ENCODE data around the gene MRRF.

MRRF gene

DNA sequence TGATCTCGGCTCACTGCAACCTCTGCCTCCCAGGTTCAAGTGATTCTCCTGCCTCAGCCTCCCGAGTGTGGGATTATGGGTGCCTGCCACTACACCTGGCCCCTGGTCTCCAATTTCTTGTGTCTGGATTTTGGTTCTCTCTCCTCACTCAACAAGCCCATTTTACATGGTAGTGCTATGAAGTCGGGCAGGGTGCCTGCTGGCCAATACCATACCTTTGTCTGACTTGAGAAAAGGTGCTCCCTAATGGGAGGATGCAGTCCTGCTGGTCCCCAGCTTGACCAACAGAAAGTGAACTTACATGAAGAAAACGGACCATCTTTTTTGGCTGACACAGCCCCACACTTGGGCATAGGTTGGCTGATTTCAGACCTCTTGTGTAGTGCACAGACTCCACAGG is 84.5 kb downstream of the MRRF start:
- H2BK5ac ChIP-seq (ENCODE audit: low read depth, low read length, poor library complexity) = no peak overlapping the region
- no peak overlapping the region for H2AK5ac ChIP-seq (ENCODE audit: low read length)
- H3K79me1 ChIP-seq (ENCODE audit: low read length) = peaks cover 2% of the 10 kb centered on the region
- no peak overlapping the region for H4K12ac ChIP-seq (ENCODE audit: low read depth, low read length)
- H3K14ac ChIP-seq (ENCODE audit: low read length) = no peak overlapping the region
- no peaks in the 10 kb centered on the region for H3K79me2 ChIP-seq (ENCODE audit: control insufficient read depth, insufficient read depth, low read length, poor library complexity)
- H3K4me2 ChIP-seq (ENCODE audit: low read length) = no peak overlapping the region
- no peak overlapping the region for H4K91ac ChIP-seq (ENCODE audit: low read depth, low read length)
- no peak for DNase-seq
- no peak overlapping the region for H4K8ac ChIP-seq (ENCODE audit: low read depth, low read length)
- no peak overlapping the region for H3K23ac ChIP-seq (ENCODE audit: low read length)
- H2BK12ac ChIP-seq (ENCODE audit: low read length) = no peak overlapping the region
- H2AFZ ChIP-seq (ENCODE audit: insufficient read depth, low read length, poor library complexity) = no peak overlapping the region
- peaks cover 4% of the 10 kb centered on the region for H3K27me3 ChIP-seq (ENCODE audit: insufficient read depth, low read length)
- H3K4me3 ChIP-seq (ENCODE audit: low read depth, low read length) = no peak overlapping the region
- no peak overlapping the region for H3K9ac ChIP-seq (ENCODE audit: low read length)
- no peak overlapping the region for H3K4ac ChIP-seq (ENCODE audit: low read depth, low read length)
- H3K4me1 ChIP-seq (ENCODE audit: control insufficient read depth in 1 of 2, insufficient read depth in 2 of 2, low read length in 2 of 2) = peaks cover 4% of the 10 kb centered on the region in 2 experiments
- no peak overlapping the region for H3K27ac ChIP-seq (ENCODE audit: low read depth, low read length)
- H2BK120ac ChIP-seq (ENCODE audit: insufficient read depth, low read length, poor library complexity) = no peak overlapping the region
- H3K36me3 ChIP-seq (ENCODE audit: control insufficient read depth in 1 of 2, insufficient read depth in 2 of 2, low read length in 2 of 2) = no peaks in the 10 kb centered on the region
- H3K18ac ChIP-seq (ENCODE audit: low read length) = no peak overlapping the region
- no CpG with 5 or more reads among the region's 4 CpGs for WGBS (ENCODE audit: extremely low coverage, insufficient coverage, insufficient read length)
- peaks cover 3% of the 10 kb centered on the region for H3K9me3 ChIP-seq (ENCODE audit: insufficient read depth, low read depth, low read length)

DNA sequence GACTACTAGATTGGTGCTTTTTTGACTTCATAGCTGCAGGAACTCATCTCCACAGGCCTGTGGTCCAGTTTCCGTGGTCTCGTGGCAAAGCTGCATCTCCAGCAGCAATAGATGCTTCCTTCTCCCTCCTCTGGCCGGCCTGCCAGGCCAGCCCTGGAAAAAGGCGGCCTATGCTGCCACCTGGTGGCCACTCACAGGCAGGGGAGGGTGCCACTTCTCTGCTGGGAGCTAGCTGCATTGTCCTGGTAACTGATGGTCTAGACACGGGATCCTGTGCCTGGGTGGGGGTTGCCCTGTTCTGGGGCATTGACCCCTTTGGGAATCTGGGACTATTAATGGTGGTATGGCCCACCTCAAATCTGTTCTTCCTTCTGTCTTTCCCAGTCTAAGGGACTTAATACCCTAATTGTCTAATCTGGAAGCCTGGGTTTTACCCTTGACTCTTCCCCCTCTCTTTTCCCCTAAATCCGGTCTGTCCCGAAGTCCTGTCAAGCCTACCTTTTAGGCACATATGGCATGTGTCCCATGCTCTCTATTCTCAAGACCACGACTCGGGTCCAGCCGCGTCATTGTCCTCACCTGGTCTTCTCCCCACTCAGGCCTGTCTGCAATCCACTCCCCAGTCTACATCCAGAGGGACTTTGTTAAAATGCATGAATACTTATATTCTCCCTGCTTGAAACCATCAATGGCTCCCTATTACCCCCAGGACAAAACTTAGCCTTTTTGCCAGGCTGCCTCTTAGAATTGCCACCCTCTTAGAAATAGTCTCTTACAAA is 86.1 kb downstream of the MRRF start:
- no peak overlapping the region for H3K27ac ChIP-seq (ENCODE audit: low read depth, low read length)
- no peak overlapping the region for H3K4ac ChIP-seq (ENCODE audit: low read depth, low read length)

DNA sequence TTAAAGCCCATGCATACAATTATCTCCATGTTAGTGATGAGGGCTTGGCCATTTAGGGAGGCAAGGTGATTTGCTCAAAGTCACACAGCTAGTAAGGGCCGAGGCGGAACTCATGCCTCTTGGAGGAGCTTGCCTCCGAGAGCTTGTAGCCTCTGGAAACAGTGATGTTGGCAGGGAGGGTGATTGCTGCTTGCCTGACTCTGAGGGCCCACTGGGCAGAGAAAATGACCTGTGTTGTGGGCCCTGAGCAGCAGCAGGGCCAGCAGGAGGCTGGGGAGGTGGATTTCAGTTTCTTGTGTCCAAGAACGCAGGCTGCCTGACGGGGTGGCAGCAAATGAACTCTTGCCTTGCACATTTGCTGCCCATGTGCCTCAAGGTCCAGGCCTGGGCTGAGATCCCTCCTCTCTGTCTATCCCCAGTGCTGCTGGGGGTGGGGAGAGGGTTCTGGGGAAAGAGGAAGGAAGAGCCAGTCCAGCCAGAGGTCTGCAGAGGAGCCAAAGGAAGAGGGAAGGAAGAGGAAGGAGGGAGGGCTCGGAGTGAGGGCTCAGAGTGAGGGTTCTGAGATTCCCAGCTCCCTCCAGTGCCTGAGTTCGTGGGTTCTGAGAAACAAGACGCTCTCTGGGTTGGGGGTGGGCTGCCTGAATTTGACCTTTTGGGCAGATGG is 90.0 kb downstream of the MRRF start:
- WGBS (ENCODE audit: extremely low coverage, insufficient coverage, insufficient read length) = no CpG with 5 or more reads among the region's 8 CpGs
- DNase-seq = no peak
- H3K27ac ChIP-seq (ENCODE audit: low read depth, low read length) = no peak overlapping the region
- H3K4me1 ChIP-seq (ENCODE audit: control insufficient read depth in 1 of 2, insufficient read depth in 2 of 2, low read length in 2 of 2) = no peaks in the 10 kb centered on the region
- H4K8ac ChIP-seq (ENCODE audit: low read depth, low read length) = no peak overlapping the region
- H3K79me2 ChIP-seq (ENCODE audit: control insufficient read depth, insufficient read depth, low read length, poor library complexity) = no peaks in the 10 kb centered on the region
- no peak overlapping the region for H4K12ac ChIP-seq (ENCODE audit: low read depth, low read length)
- no peaks in the 10 kb centered on the region for H3K27me3 ChIP-seq (ENCODE audit: insufficient read depth, low read length)
- no peak overlapping the region for H2AFZ ChIP-seq (ENCODE audit: insufficient read depth, low read length, poor library complexity)
- H2AK5ac ChIP-seq (ENCODE audit: low read length) = no peak overlapping the region
- H3K14ac ChIP-seq (ENCODE audit: low read length) = no peak overlapping the region
- H3K4ac ChIP-seq (ENCODE audit: low read depth, low read length) = no peak overlapping the region
- no peak overlapping the region for H2BK12ac ChIP-seq (ENCODE audit: low read length)
- H3K23ac ChIP-seq (ENCODE audit: low read length) = no peak overlapping the region
- H4K91ac ChIP-seq (ENCODE audit: low read depth, low read length) = no peak overlapping the region
- no peak overlapping the region for H3K4me2 ChIP-seq (ENCODE audit: low read length)
- no peak overlapping the region for H3K9ac ChIP-seq (ENCODE audit: low read length)
- no peaks in the 10 kb centered on the region for H3K36me3 ChIP-seq (ENCODE audit: control insufficient read depth in 1 of 2, insufficient read depth in 2 of 2, low read length in 2 of 2)
- H3K4me3 ChIP-seq (ENCODE audit: low read depth, low read length) = no peak overlapping the region
- H3K9me3 ChIP-seq (ENCODE audit: insufficient read depth, low read depth, low read length) = peaks cover 6% of the 10 kb centered on the region
- H3K79me1 ChIP-seq (ENCODE audit: low read length) = no peaks in the 10 kb centered on the region
- no peak overlapping the region for H2BK120ac ChIP-seq (ENCODE audit: insufficient read depth, low read length, poor library complexity)
- H3K18ac ChIP-seq (ENCODE audit: low read length) = no peak overlapping the region
- no peak overlapping the region for H2BK5ac ChIP-seq (ENCODE audit: low read depth, low read length, poor library complexity)

More for the DNA sequence above, 86.1 kb downstream of the MRRF start:
- no peaks in the 10 kb centered on the region for H3K36me3 ChIP-seq (ENCODE audit: control insufficient read depth in 1 of 2, insufficient read depth in 2 of 2, low read length in 2 of 2)
- H3K18ac ChIP-seq (ENCODE audit: low read length) = no peak overlapping the region
- H4K12ac ChIP-seq (ENCODE audit: low read depth, low read length) = no peak overlapping the region
- H3K9ac ChIP-seq (ENCODE audit: low read length) = no peak overlapping the region
- peaks cover 3% of the 10 kb centered on the region for H3K9me3 ChIP-seq (ENCODE audit: insufficient read depth, low read depth, low read length)
- H2AK5ac ChIP-seq (ENCODE audit: low read length) = no peak overlapping the region
- no peak overlapping the region for H2AFZ ChIP-seq (ENCODE audit: insufficient read depth, low read length, poor library complexity)
- peaks cover 2% of the 10 kb centered on the region for H3K79me1 ChIP-seq (ENCODE audit: low read length)
- H3K4me3 ChIP-seq (ENCODE audit: low read depth, low read length) = no peak overlapping the region
- H4K8ac ChIP-seq (ENCODE audit: low read depth, low read length) = no peak overlapping the region
- peaks cover 4% of the 10 kb centered on the region in 2 experiments for H3K4me1 ChIP-seq (ENCODE audit: control insufficient read depth in 1 of 2, insufficient read depth in 2 of 2, low read length in 2 of 2)
- peaks cover 4% of the 10 kb centered on the region for H3K27me3 ChIP-seq (ENCODE audit: insufficient read depth, low read length)
- peak; percentile 75 to 86 for DNase-seq
- H2BK120ac ChIP-seq (ENCODE audit: insufficient read depth, low read length, poor library complexity) = no peak overlapping the region
- no peak overlapping the region for H2BK5ac ChIP-seq (ENCODE audit: low read depth, low read length, poor library complexity)
- no peaks in the 10 kb centered on the region for H3K79me2 ChIP-seq (ENCODE audit: control insufficient read depth, insufficient read depth, low read length, poor library complexity)
- no peak overlapping the region for H3K23ac ChIP-seq (ENCODE audit: low read length)
- WGBS (ENCODE audit: extremely low coverage, insufficient coverage, insufficient read length) = no CpG with 5 or more reads among the region's 11 CpGs
- no peak overlapping the region for H3K14ac ChIP-seq (ENCODE audit: low read length)
- H4K91ac ChIP-seq (ENCODE audit: low read depth, low read length) = no peak overlapping the region
- no peak overlapping the region for H2BK12ac ChIP-seq (ENCODE audit: low read length)
- no peak overlapping the region for H3K4me2 ChIP-seq (ENCODE audit: low read length)

DNA sequence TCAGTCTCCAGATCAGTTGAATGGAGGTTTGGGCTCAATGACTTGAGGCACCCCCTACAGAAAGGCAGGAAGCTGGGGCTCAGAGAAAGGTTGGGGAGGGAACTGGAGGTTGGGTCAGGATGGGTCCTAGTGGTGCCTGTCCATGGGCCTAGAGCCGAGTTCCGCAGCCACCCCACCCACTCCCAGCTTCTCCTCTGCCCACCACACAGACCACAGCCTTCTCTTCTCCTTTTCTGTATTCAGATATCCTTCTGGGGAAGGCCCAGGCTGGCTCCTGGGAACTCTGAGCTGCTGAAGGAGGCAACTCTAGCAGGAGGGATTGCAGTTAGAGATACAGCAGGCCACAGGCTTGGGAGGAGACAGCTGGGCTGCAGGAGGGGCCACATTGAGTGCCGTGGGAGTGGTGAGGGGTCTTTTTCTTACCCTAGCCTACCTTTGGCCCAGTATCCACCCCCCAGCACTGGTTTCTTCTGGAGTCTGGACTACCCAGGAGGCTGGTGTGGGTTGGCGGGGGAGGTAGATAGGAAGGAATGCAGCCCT is 90.7 kb downstream of the MRRF start:
- no peak overlapping the region for H2BK12ac ChIP-seq (ENCODE audit: low read length)
- no CpG with 5 or more reads among the region's 4 CpGs for WGBS (ENCODE audit: extremely low coverage, insufficient coverage, insufficient read length)

More for the DNA sequence above, 90.7 kb downstream of the MRRF start:
- no peak for DNase-seq
- Histone ChIP-seq H2BK120ac (ENCODE audit: insufficient read depth, low read length, poor library complexity) (no peak overlapping the region), H3K14ac (ENCODE audit: low read length) (no peak overlapping the region), H4K12ac (ENCODE audit: low read depth, low read length) (no peak overlapping the region), H3K9me3 (ENCODE audit: insufficient read depth, low read depth, low read length) (peaks cover 7% of the 10 kb centered on the region), H4K8ac (ENCODE audit: low read depth, low read length) (no peak overlapping the region), H3K4me1 (ENCODE audit: control insufficient read depth in 1 of 2, insufficient read depth in 2 of 2, low read length in 2 of 2) (no peaks in the 10 kb centered on the region), H3K4me2 (ENCODE audit: low read length) (no peak overlapping the region), H3K18ac (ENCODE audit: low read length) (no peak overlapping the region), H3K79me2 (ENCODE audit: control insufficient read depth, insufficient read depth, low read length, poor library complexity) (no peaks in the 10 kb centered on the region), H4K91ac (ENCODE audit: low read depth, low read length) (no peak overlapping the region), H2AK5ac (ENCODE audit: low read length) (no peak overlapping the region), H3K4ac (ENCODE audit: low read depth, low read length) (no peak overlapping the region), H2AFZ (ENCODE audit: insufficient read depth, low read length, poor library complexity) (no peak overlapping the region), H3K9ac (ENCODE audit: low read length) (no peak overlapping the region), H3K23ac (ENCODE audit: low read length) (no peak overlapping the region), H3K36me3 (ENCODE audit: control insufficient read depth in 1 of 2, insufficient read depth in 2 of 2, low read length in 2 of 2) (no peaks in the 10 kb centered on the region), H3K27ac (ENCODE audit: low read depth, low read length) (no peak overlapping the region), H3K4me3 (ENCODE audit: low read depth, low read length) (no peak overlapping the region), H3K79me1 (ENCODE audit: low read length) (no peaks in the 10 kb centered on the region), H2BK5ac (ENCODE audit: low read depth, low read length, poor library complexity) (no peak overlapping the region), H3K27me3 (ENCODE audit: insufficient read depth, low read length) (no peaks in the 10 kb centered on the region)

All from trophoblast cell (in vitro differentiated cells and primary cell).